Measurements from ENCODE around the gene MTMR2. TPM values are rescaled to one million over a fixed set of nuclear protein-coding genes. Genes with fewer than 3 reads are reported as not detected.

MTMR2 gene
- total RNA-seq, 1 experiment from 2014 or later, result 29.1 TPM

DNA sequence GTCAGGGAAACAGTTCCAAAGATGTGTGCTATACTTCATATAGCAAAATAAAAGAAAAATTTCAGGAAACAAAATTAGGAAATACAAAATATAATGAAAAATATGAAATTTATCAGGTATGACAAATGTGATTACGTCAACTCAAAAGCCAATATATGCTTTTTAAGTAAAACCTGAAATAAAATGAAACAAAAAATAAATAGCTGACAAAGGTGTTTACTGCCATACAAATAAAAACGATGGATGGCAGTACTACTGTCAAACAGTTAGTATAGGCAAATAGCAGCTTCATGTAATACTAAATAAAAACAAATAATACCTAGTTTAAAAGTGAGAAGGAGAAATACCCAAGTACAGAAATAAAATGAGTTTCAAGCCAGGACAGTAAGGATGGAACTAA is 119.9 kb downstream of the MTMR2 start:
- no peak overlapping the region for H3K27ac ChIP-seq (ENCODE audit: low read depth, low read length)
- no peaks in the 10 kb centered on the region for H3K9me2 ChIP-seq (ENCODE audit: insufficient read depth)
- H3K4me2 ChIP-seq (ENCODE audit: low read length), result no peak overlapping the region
- 0 out of 4 replicates have a peak, but pooled peaks cover 0 to 6% of the 10 kb centered on the region in 2 experiments for H3K36me3 ChIP-seq (ENCODE audit: control insufficient read depth in 1 of 2, insufficient read depth in 2 of 2, low read length in 2 of 2)
- no peaks in the 10 kb centered on the region for H4K20me1 ChIP-seq (ENCODE audit: insufficient read depth)
- ATAC-seq, result no peak
- H3K79me2 ChIP-seq (ENCODE audit: insufficient read depth, low read length), result no peaks in the 10 kb centered on the region
- H3K4me3 ChIP-seq (replicated peaks in 1 of 2; ENCODE audit: low read depth in 1 of 2, low read length in 2 of 2), result no peak overlapping the region
- CTCF ChIA-PET, result no interaction called here
- H3K9me3 ChIP-seq (ENCODE audit: control insufficient read depth in 1 of 2, insufficient read depth in 1 of 2, low read depth in 1 of 2, low read length in 2 of 2), result no peaks in the 10 kb centered on the region
- DNase-seq (ENCODE audit: low read depth, low spot score), result no peak
- RAD21 ChIA-PET (ENCODE audit: low non-redundant PET in 1 of 2, low total read pairs in 2 of 2, uncharacterized antibody in 2 of 2, unreplicated experiment in 2 of 2), result no interaction called here
- H3K27me3 ChIP-seq (ENCODE audit: insufficient read depth, low read length), result no peaks in the 10 kb centered on the region
- intact Hi-C loops (cut with micrococcal nuclease), result no loop called here
- no TSS peak for BruUV-seq (replicated peaks)
- no peak overlapping the region for H3K9ac ChIP-seq (ENCODE audit: low read length)
- no peak overlapping the region for H2AFZ ChIP-seq (ENCODE audit: low read depth, low read length, poor library complexity, severe bottlenecking)
- no peak for TF ChIP-seq JUND (IDR thresholded peaks at IDR 0.05)
- TF ChIP-seq, protein P1, sequence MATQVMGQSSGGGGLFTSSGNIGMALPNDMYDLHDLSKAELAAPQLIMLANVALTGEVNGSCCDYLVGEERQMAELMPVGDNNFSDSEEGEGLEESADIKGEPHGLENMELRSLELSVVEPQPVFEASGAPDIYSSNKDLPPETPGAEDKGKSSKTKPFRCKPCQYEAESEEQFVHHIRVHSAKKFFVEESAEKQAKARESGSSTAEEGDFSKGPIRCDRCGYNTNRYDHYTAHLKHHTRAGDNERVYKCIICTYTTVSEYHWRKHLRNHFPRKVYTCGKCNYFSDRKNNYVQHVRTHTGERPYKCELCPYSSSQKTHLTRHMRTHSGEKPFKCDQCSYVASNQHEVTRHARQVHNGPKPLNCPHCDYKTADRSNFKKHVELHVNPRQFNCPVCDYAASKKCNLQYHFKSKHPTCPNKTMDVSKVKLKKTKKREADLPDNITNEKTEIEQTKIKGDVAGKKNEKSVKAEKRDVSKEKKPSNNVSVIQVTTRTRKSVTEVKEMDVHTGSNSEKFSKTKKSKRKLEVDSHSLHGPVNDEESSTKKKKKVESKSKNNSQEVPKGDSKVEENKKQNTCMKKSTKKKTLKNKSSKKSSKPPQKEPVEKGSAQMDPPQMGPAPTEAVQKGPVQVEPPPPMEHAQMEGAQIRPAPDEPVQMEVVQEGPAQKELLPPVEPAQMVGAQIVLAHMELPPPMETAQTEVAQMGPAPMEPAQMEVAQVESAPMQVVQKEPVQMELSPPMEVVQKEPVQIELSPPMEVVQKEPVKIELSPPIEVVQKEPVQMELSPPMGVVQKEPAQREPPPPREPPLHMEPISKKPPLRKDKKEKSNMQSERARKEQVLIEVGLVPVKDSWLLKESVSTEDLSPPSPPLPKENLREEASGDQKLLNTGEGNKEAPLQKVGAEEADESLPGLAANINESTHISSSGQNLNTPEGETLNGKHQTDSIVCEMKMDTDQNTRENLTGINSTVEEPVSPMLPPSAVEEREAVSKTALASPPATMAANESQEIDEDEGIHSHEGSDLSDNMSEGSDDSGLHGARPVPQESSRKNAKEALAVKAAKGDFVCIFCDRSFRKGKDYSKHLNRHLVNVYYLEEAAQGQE (IDR thresholded peaks at IDR 0.05; ENCODE audit: low read depth), result no peak
- no peak for TF ChIP-seq SIN3A (IDR thresholded peaks at IDR 0.05; ENCODE audit: low read depth)
- no peak for TF ChIP-seq ZNF274 (IDR thresholded peaks at IDR 0.05; ENCODE audit: low read depth, low read length)
- TF ChIP-seq FOSL1 (IDR thresholded peaks at IDR 0.05; ENCODE audit: low read depth), result no peak
- no peak for TF ChIP-seq EGR1 (IDR thresholded peaks at IDR 0.05; ENCODE audit: low read depth)
- TF ChIP-seq, protein P2, sequence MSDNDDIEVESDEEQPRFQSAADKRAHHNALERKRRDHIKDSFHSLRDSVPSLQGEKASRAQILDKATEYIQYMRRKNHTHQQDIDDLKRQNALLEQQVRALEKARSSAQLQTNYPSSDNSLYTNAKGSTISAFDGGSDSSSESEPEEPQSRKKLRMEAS (IDR thresholded peaks at IDR 0.05), result no peak
- no peak for TF ChIP-seq CEBPB (IDR thresholded peaks at IDR 0.05; ENCODE audit: low read depth)
- no peak for TF ChIP-seq EZH2phosphoT487 (IDR thresholded peaks at IDR 0.05; ENCODE audit: borderline replicate concordance)
- no peak for TF ChIP-seq YY1 (IDR thresholded peaks at IDR 0.05; ENCODE audit: extremely low read depth, insufficient replicate concordance, low read depth, low read length)
- no peak for TF ChIP-seq ZBTB33 (IDR thresholded peaks at IDR 0.05; ENCODE audit: extremely low read depth, insufficient replicate concordance, low read length)
- no peak for TF ChIP-seq ZFX (IDR thresholded peaks at IDR 0.05)
- TF ChIP-seq, protein P3, sequence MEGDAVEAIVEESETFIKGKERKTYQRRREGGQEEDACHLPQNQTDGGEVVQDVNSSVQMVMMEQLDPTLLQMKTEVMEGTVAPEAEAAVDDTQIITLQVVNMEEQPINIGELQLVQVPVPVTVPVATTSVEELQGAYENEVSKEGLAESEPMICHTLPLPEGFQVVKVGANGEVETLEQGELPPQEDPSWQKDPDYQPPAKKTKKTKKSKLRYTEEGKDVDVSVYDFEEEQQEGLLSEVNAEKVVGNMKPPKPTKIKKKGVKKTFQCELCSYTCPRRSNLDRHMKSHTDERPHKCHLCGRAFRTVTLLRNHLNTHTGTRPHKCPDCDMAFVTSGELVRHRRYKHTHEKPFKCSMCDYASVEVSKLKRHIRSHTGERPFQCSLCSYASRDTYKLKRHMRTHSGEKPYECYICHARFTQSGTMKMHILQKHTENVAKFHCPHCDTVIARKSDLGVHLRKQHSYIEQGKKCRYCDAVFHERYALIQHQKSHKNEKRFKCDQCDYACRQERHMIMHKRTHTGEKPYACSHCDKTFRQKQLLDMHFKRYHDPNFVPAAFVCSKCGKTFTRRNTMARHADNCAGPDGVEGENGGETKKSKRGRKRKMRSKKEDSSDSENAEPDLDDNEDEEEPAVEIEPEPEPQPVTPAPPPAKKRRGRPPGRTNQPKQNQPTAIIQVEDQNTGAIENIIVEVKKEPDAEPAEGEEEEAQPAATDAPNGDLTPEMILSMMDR (IDR thresholded peaks at IDR 0.05 in 2 of 3, conservative IDR thresholded peaks at IDR 0.05 in 1 of 3; ENCODE audit: borderline replicate concordance in 1 of 3, insufficient read depth in 1 of 3, low read depth in 2 of 3, low read length in 2 of 3), result no peak
- no peak for TF ChIP-seq ATF3 (IDR thresholded peaks at IDR 0.05)
- no peaks in the 10 kb centered on the region for H3K4me1 ChIP-seq (ENCODE audit: control insufficient read depth in 1 of 2, insufficient read depth in 2 of 2, low read length in 2 of 2)
- POLR2A ChIA-PET, result no interaction called here
